Stimulated activated CD8-positive, alpha-beta memory T cell treated with anti-CD3 and anti-CD28 coated beads, Interleukin-4, amount 100 ng/mL, for 4 hours (primary cell): Measurements from ENCODE around the gene ZBTB7A.
"Not testable (repeated sequence)": the region's sequence is repeated elsewhere in the genome, so short reads cannot be mapped to it uniquely, and the experiment has no call there.

Experiments used
- DNase-seq, 2 donors: peaks; one replicate each; pipeline ENCODE4 v3.0.0-alpha.2; 2020; ENCODE audit warnings: low read depth in 2 of 2, low spot score in 1 of 2

Gene ZBTB7A

DNA sequence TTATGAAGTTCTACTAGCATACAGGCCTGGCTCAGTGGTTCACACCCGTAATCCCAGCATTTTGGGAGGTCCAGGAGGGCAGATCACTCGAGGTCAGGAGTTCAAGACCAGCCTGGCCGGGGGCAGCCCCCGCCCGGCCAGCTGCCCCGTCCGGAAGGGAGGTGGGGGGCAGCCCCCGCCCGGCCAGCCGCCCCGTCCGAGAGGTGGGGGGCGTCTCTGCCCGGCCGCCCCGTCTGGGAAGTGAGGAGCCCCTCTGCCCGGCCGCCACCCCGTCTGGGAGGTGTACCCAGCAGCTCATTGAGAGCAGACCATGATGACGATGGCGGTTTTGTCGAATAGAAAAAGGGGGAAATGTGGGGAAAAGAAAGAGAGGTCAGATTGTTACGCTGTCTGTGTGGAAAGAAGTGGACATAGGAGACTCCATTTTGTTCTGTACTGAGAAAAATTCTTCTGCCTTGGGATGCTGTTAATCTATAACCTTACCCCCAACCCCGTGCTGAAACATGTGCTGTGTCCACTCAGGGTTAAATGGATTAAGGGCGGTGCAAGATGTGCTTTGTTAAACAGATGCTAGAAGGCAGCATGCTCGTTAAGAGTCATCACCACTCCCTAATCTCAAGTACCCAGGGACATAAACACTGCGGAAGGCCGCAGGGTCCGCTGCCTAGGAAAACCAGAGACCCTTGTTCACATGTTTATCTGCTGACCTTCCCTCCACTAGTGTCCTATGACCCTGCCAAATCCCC lies 67.9 kb downstream of the ZBTB7A start:
- not testable (repeated sequence) for DNase-seq

DNA sequence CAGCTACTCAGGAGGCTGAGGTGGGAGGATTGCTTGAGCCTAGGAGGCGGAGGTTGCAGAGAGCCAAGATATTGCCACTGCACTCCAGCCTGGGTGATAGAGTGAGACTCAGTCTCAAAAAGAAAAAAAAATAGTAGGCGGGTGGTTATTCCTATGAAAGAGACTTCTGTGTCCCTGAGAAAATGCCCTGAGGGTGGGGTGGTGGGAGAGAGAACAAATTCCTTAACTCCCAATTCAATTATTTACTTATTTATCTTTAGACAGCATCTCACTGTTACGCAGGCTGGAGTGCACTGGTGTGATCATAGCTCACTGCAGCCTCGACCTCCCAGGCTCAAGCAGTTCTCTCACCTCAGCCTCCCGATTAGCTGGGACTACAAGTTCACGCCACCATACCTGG lies 71.1 kb downstream of the ZBTB7A start:
- DNase-seq = no peak
